Fibroblast of the conjunctiva (primary cell): Measurements from ENCODE around the gene USE1.

ENCODE experiments used
- DNase-seq: peaks from one replicate; pipeline ENCODE4 v3.0.0-alpha.2; 2010; ENCODE audit warnings: low read depth

Gene USE1

DNA sequence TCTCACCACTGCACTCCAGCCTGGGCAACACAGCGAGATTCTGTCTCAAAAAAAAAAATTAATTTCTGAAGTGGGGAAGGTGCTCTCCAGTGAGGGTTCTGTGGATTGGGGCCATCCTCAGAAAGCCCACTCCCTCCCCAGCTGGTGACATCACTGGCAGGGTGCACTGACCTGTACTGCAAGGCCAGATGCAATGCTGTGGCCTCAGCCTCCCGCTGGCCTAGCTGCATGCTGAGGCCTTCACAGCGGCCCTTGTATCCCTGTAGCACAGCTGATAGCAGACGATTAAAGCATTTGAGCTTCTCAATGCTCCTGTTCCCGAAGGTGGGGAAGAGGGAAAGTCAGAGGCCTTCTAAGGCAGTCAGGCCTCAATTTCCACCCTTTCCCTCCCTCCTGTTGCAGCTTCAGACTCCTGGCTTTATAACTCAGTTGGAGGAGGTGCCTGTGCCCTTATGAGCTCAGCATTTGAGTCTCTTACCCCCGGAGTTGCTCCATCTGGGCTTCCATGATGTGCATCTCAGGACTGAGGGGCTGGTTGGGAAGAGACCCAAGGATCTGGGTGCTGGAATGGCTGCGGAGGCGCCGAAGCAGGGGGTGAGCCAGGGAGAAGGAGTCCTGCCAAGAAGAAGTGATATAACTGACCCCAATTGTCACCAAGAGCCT lies 44.1 kb downstream of the USE1 start:
- DNase-seq = no peak

DNA sequence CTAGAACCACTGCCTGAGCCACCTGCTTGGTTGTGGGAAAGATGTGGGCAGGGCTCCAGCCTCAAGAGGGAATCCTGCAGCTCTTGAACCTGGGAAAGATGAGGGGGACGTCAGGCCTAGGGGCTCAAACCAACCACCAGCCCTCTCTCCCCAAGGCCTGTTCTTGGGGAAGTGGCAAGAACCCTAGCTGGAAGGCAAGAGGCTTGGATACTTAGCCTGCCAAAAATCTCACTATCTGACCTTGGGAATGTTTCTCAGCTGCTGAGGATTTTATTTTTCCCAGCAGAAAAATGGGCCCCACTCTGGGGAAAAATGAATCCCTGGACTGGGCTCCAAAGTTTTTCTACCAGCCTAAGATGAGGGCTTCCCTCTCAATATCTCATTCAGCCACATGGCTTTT lies 44.8 kb downstream of the USE1 start:
- DNase-seq = no peak

DNA sequence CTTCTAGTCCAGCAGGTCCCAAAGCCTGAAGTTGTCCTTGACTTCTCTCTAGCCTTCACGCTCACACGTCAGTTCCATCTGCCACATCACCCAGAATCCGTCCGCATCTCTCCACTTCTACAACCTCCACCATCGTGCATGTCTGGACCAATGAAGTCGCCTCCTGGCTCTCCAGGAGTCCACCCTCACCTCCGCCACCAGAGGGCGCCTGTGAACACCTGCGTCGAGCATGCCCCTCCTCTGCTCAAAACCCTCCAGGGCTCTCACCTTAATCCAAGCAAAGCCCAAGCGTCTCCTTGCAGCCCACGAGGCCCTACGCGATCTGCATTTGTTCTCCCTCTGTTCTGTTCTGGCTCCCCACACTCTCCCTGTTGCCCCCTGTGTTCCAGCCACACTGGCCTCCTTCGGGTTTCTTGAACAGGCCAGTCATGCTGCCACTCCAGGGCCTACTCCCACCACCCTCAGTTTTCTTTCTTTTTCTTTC lies 45.7 kb downstream of the USE1 start:
- peak; percentile 38 for DNase-seq

DNA sequence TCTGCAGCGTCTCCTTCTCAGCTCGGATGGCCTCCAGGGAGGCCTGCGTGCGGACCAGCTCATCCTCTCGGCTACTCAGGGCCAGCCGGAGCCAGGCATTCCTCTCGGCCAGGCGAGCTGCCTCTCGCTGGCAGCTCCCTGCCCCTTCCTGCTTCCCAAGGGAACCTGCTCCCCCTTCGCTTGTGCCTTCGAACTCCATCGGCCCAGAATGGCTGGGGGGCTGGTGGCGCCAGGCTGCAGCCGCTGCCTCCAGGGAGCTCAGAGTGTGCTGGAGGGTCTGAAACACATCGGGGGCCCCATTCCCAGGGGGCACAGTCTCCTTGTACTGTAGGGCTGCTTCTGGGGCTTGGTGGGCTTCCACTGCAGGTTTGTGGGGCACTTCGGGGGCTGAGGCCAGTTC lies 47.4 kb downstream of the USE1 start:
- no peak for DNase-seq

DNA sequence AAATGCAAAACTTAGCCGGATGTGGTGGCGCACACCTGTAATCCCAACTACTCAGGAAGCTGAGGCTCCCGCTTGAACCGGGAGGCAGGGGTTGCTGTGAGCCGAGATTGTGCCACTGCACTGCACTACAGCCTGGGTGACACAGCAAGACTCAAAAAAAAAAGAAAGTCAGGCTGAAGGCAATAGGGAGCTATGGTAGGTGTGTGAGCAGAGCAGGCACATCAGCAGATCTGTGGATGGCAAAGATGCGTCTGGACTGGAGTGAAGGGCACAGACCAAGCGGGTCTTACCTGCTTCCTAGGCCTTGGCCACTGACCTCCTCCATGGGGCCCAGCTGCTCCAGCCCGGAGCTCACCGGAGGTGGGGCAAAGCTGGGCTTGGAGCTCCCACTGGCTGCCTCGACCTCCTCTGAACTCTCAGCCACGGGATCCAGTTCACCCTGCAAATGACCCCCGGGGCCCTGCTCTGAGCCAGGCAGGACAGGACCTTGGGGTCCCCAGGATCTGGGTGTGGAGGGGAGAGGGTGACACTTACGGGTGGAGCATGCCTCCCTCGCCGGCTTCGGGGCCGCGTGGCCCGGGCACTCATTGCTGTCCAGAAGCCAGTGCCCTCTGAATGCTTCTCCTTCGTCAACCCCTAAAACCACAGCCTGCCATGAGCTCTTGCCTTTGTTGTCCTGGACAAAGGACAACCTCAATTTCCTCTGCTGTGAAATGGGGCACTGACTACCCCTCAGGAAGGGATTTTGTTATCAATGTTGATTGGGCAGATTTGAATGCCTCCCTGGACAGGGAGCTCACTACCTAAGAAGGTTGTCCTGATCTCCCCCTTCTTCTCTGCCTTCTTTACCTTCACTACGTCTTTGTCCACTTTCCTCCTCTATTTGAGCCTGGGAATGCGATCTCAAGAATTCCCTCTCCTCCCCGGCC lies 48.8 kb downstream of the USE1 start:
- no peak for DNase-seq

DNA sequence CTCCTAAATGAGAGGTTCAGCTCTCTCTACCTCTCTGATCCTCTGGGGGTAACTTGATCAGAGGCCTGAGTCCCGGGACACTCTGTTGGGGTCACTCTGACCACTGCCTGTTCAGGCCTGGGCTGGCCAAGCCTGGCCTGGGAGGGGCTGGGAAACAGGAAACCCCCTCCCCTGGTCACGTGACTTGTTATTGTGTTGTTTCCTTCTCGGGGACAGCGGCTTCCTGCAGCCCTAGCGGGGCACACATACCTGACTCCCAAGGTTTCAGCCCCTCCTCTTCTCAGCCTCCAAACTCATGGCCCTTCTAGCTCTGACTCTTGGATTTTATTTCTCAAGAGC lies 49.5 kb downstream of the USE1 start, which contains the start of gene USHBP1:
USHBP1 (minus strand) TSS at position 105 of the 339 bp plus-strand sequence. CDS start 446 bp downstream, outside the sequence.
- no peak for DNase-seq

DNA sequence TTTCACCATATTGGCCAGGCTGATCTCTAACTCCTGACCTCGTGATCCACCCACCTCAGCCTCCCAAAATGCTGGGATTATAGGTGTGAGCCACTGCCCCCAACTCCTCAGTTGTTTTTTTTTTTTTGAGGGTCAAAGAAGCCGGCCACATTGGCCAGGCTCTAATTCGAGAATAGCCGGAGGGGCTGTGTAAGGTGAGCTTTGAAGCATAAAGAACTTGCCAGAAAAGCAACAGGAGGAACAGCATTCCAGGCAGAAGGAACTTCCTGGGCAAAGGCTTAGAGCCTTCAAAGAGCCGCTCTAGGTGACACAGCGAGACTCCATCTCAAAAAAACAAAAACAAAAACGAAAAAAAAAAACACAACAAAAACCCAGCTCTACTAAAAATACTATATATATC lies 50.9 kb downstream of the USE1 start:
- no peak for DNase-seq

DNA sequence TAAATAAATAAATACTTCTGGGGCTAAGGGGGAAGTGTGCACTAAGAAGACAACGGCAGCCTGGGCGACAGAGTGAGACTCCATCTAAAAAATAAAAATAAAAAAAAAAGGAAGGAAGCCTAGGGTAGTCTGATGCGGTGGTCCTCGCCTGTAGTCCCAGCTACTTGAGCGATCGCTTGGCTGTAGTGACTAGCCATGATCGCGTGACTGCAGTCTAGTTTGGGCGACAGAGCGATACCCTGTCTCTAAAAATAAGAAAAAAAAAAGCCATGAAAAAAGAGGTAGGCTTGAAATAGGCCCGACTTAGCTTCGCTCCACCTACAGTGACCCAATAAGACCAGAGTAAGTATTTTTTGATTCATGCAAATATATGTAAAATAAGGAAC lies 51.4 kb downstream of the USE1 start:
- no peak for DNase-seq

DNA sequence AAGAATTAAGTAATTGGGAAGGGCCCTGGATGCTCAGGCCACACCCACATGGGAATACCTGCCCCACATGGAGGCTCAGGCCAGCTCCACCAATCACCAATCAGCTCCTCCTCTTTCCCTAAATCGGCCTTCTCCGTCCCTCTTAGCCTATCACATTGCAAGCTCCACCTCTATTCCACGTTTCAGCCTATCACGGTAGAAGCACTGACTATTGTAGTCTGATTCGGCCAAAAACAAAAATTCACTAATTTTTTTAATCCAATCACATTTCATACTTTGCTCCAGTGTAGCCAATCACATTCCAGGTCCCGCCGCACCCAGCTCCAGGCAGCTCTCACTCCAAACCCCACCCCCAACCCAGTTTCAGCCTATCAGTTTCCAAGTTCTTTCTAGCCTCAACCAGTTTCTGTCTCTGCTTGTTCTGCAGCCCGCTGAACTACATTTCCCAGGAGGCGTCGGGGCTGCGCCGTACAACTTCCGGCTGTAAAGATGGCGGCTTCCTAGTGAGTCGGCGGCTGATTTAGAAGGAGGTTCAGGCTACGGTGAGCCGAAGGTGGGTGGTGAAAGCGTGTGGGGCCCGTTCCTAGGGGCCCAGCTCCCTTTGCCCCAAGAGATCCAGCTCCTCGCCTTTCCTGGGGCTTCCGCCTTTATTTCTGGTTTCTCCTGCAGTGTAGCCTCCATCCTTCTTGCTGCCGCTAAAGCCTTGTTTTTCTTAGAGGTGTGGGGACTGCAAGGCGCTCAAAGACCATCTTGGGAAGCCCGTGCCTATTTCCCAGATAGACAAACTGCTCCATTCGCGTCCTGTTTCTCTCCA lies 52.0 kb downstream of the USE1 start, which contains the start of gene BABAM1:
BABAM1 (plus strand) TSS at position 469 of the 814 bp plus-strand sequence. CDS start 1,364 bp downstream, outside the sequence.
- peak; percentile 99 for DNase-seq

DNA sequence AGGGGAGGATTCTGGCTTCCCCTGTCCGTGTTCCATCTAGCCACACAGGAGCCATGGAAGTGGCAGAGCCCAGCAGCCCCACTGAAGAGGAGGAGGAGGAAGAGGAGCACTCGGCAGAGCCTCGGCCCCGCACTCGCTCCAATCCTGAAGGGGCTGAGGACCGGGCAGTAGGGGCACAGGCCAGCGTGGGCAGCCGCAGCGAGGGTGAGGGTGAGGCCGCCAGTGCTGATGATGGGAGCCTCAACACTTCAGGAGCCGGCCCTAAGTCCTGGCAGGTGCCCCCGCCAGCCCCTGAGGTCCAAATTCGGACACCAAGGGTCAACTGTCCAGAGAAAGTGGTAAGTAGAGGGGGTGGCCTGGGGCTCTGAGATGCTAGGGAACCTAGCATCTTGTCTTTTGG lies 53.6 kb downstream of the USE1 start:
- DNase-seq = no peak
